Measurements from ENCODE around the gene MCRIP1.

MCRIP1 gene

GRCh38 chr17:81867170-81867990 lies 34.3 kb upstream of the MCRIP1 start:
- Histone ChIP-seq H3K36me3 (ENCODE audit: control insufficient read depth, insufficient read depth, low read length) (peaks cover 34% of the 10 kb centered on the region), H3K27me3 (ENCODE audit: control insufficient read depth, insufficient read depth, low read length) (no peaks in the 10 kb centered on the region), H3K9ac (ENCODE audit: low read depth, low read length) (peak overlapping the region; percentile 54), H3K4me1 (ENCODE audit: control insufficient read depth, insufficient read depth, low read length) (no peaks in the 10 kb centered on the region), H3K9me3 (ENCODE audit: control insufficient read depth, insufficient read depth, low read length) (no peaks in the 10 kb centered on the region), H3K4me3 (ENCODE audit: low read depth, low read length) (no peak overlapping the region)

DNA sequence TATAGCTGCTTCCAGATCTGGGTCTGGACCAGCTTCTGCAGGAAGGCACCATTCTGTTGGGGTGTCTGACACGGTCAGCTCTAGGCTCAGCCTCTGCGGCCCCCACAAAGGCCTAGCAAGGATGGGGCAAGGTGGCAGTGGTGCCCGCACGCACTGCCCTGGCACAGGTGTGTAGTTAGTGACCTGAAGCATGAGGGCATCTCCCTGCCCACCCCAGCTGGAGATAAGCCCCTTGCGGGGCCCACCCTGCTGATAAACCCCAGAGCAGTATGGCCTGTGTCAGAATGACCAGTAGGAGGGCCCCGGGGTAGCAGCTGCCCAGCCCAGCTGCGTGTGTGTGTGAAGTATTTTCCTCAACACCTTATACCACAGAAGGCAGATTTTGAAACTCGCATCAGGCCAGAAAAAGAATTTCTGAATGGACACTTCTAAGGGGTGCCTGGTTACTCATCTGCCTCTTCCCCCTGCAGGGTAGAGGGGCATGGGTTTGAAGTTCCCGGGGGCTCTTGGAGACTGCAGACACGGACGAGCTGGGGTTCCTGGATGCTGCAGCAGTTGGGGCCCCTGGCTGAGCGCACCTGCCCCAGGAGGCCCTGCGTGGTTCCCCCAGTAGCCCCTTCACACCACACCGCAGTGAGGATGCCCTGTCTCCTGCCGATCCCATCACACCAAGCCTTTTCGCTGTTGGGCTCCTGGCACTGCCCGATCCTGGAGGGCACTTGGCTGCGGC lies 33.5 kb upstream of the MCRIP1 start:
- Histone ChIP-seq H3K9me3 (ENCODE audit: control insufficient read depth, insufficient read depth, low read length) (no peaks in the 10 kb centered on the region), H3K27me3 (ENCODE audit: control insufficient read depth, insufficient read depth, low read length) (no peaks in the 10 kb centered on the region), H3K9ac (ENCODE audit: low read depth, low read length) (peak overlapping the region; percentile 54), H3K4me3 (ENCODE audit: low read depth, low read length) (no peak overlapping the region), H3K4me1 (ENCODE audit: control insufficient read depth, insufficient read depth, low read length) (no peaks in the 10 kb centered on the region), H3K36me3 (ENCODE audit: control insufficient read depth, insufficient read depth, low read length) (peaks cover 34% of the 10 kb centered on the region)

DNA sequence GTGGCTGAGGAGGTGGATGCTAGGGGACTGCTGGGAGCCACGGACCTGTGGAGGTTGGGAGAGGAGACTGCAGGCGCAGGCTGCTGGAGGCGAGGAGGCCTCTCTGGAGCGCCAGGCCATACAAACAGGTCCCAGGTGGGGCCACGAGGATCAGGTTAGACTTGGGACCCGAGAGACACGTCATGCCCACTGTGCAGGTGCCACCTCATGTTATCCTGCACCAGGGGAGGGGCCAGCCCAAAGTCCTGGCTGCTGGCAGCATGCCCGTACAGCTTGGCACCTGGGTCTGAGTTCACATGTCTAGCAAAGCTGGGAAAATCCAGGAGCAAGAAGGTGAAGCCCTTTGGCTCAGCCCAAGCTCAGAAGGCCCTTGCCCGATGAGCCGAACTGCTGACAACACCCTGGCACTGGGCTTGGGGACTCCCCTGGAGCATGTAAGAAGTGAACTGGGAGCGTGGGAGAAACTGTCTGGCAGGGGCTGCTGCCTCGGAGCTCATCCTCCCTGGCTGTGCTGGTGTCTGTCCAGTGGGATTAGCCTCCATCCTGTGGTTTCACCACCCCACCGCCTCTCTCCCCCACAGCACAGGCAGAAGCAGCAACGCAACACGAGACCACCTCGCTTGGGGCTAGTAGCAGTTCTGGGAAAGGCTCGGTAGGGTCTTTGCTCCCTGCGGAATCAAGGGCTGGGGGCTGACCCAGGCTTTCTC lies 32.8 kb upstream of the MCRIP1 start:
- Histone ChIP-seq H3K9ac (ENCODE audit: low read depth, low read length) (no peak overlapping the region), H3K36me3 (ENCODE audit: control insufficient read depth, insufficient read depth, low read length) (peaks cover 34% of the 10 kb centered on the region), H3K4me1 (ENCODE audit: control insufficient read depth, insufficient read depth, low read length) (no peaks in the 10 kb centered on the region), H3K9me3 (ENCODE audit: control insufficient read depth, insufficient read depth, low read length) (no peaks in the 10 kb centered on the region), H3K27me3 (ENCODE audit: control insufficient read depth, insufficient read depth, low read length) (no peaks in the 10 kb centered on the region), H3K4me3 (ENCODE audit: low read depth, low read length) (no peak overlapping the region)

DNA sequence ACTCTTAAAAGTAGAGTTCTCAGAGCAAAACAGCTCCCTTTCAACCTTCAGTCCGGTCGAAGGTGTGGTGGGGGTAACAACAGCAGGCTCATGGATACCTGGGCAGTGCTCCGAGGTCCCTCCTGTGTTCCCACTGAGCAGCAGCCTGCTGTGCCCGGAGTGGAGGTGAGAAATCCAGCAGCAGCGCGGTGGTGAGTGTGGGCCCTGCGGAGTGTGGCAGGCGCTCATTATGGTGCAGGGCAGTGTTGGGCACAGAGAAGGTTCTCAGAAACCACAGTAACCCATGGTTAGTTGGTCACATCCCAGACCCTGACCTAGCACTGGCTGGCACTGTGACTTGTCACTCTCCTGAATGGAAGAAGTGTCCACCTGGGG lies 32.3 kb upstream of the MCRIP1 start:
- no peak overlapping the region for H3K9ac ChIP-seq (ENCODE audit: low read depth, low read length)
- peaks cover 34% of the 10 kb centered on the region for H3K36me3 ChIP-seq (ENCODE audit: control insufficient read depth, insufficient read depth, low read length)
- no peaks in the 10 kb centered on the region for H3K9me3 ChIP-seq (ENCODE audit: control insufficient read depth, insufficient read depth, low read length)
- H3K4me1 ChIP-seq (ENCODE audit: control insufficient read depth, insufficient read depth, low read length) = no peaks in the 10 kb centered on the region
- no peak overlapping the region for H3K4me3 ChIP-seq (ENCODE audit: low read depth, low read length)
- no peaks in the 10 kb centered on the region for H3K27me3 ChIP-seq (ENCODE audit: control insufficient read depth, insufficient read depth, low read length)

DNA sequence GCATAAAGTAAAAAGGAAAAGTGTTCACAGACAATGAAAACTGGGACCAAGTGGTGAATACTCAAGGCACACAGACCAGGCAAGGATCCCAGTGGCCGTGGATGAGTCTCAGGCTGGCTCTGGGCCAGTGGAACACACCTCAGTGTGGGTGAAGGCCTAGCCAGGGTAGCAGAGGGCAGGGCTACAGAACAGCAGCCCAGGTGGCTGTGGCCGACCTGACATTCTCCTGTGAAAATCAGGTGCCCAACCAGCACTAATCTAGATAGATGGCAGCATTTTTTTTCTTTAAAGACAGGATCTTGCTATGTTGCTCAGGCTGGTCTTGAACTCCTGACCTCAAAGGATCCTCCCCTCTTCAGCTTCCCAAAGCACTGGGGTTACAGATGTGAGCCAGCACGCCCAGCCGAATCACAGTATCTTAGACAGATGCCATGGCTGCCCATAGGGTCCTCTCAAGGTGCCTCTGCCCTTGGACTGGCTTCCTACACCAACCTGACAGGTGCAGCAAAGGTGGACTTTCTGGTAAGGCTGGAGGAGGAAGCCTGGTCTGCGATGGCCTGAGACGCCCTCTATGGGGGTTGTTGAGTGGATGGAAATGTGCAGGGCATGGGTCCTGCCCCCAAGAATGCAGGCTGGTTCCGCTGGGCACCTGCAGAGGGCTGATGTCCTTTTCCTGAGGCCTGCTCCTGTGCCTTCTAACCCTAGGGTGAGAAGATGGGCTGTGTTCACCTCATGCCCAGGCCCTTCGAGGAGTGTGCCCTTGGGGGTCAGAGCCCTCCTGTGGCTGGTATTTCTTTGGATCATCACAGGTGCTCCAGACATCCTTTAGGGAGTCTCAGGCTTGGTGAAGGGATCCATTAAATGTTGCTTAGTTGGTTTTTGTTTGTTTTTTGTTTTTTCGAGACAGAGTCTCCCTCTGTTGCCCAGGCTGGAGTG lies 31.0 kb upstream of the MCRIP1 start:
- Histone ChIP-seq H3K9ac (ENCODE audit: low read depth, low read length) (no peak overlapping the region), H3K27me3 (ENCODE audit: control insufficient read depth, insufficient read depth, low read length) (no peaks in the 10 kb centered on the region), H3K36me3 (ENCODE audit: control insufficient read depth, insufficient read depth, low read length) (peaks cover 35% of the 10 kb centered on the region), H3K4me1 (ENCODE audit: control insufficient read depth, insufficient read depth, low read length) (peaks cover 5% of the 10 kb centered on the region), H3K9me3 (ENCODE audit: control insufficient read depth, insufficient read depth, low read length) (no peaks in the 10 kb centered on the region), H3K4me3 (ENCODE audit: low read depth, low read length) (no peak overlapping the region)

- H3K9me3 ChIP-seq (ENCODE audit: control insufficient read depth, insufficient read depth, low read length) = no peaks in the 10 kb centered on the region
- no peaks in the 10 kb centered on the region for H3K27me3 ChIP-seq (ENCODE audit: control insufficient read depth, insufficient read depth, low read length)
- H3K4me3 ChIP-seq (ENCODE audit: low read depth, low read length) = peak overlapping the region; percentile 15
- peaks cover 37% of the 10 kb centered on the region for H3K36me3 ChIP-seq (ENCODE audit: control insufficient read depth, insufficient read depth, low read length)
- no peak overlapping the region for H3K9ac ChIP-seq (ENCODE audit: low read depth, low read length)
- H3K4me1 ChIP-seq (ENCODE audit: control insufficient read depth, insufficient read depth, low read length) = peaks cover 5% of the 10 kb centered on the region
Measured at GRCh38 chr17:81863123-81863675, 30.1 kb upstream of the MCRIP1 start.

DNA sequence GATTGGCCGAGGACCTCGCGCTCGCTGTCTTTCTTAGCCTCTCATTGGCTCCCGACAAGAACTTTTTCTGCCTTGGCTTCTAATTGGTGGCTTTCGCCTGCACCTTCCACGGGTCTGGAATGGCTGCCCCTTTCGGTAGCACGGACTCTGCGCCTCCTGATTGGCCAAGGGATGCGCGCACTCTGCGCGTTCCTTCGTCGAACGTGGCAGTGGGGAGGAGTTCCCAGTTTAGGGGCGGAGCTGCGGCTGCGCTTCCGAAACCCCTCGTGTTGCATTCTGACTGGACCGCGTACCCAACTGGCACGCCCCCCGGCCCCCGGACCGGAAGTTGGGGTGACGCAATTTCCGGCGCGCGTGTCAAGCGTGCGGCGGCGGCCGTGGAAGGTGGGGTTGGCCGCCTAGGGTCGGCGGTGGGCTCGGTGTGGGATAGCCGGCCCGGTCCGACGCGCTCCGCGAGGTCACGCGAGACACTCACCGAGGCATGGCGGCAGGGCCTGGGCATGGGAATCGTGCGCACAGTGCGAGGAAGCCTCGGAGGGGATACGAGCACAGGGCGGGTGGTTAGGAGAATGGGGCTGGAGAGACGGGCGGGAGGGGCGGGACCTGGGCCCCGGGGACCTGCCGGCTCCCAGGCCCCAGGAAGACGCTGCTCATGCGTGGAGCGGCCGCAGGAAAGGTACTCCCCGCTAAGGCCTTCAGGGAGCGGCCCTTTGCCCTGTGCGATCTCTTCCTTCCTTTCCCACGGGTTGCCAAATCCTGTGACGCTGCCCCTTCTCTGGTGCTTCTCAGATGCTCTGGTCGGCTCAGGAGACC lies 27.9 kb upstream of the MCRIP1 start:
- peaks cover 5% of the 10 kb centered on the region for H3K4me1 ChIP-seq (ENCODE audit: control insufficient read depth, insufficient read depth, low read length)
- H3K9ac ChIP-seq (ENCODE audit: low read depth, low read length) = peak overlapping the region; percentile 97
- H3K36me3 ChIP-seq (ENCODE audit: control insufficient read depth, insufficient read depth, low read length) = peaks cover 37% of the 10 kb centered on the region
- peak overlapping the region; percentile 88 for H3K4me3 ChIP-seq (ENCODE audit: low read depth, low read length)
- H3K27me3 ChIP-seq (ENCODE audit: control insufficient read depth, insufficient read depth, low read length) = no peaks in the 10 kb centered on the region
- no peaks in the 10 kb centered on the region for H3K9me3 ChIP-seq (ENCODE audit: control insufficient read depth, insufficient read depth, low read length)

DNA sequence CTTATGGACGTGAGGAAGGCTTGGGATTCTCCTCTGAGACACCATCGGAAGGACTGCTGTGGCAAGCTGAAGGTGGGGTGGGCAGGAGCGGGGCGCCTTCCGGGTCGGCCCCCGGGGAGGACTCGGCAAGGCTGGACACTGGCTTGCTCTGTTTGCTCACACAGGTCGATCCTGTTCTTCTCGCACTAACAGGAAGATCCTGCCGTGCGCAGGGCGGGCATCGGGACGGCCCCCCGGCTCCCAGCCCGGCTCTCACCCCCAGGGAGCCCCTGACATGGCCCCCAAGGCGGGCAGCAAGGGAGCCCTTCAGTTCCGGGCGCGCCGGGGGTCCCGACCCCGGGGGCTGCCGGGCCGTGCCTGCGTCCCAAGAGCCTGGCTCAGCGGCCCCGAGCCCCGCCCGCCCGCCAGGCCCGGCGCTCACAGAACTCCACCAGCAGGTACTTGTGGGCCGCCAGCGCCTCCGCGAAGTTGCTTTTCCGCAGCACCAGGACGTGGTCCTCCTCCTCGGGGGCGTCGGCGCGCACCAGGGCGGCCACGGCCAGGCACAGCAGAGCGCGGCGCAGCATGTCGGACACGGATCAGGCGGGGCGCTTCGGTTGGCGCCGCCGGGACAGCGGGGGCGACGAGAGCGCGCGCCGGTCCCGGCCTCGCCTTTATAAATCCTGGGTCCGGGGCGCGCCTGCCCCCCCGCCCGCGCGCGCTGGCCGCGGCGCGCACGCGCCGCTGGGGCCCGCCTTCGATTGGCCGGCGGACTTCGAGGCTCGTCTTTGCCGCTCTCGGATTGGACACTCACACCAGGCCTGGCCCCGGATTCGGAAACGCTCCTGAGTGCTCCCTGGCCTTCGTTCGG lies 27.0 kb upstream of the MCRIP1 start, which contains the start of gene P4HB:
TSS of gene P4HB (minus strand) at position 630 of the 850 bp plus-strand sequence. CDS start at position 566, 64 bp downstream.
- Histone ChIP-seq H3K36me3 (ENCODE audit: control insufficient read depth, insufficient read depth, low read length) (peaks cover 38% of the 10 kb centered on the region), H3K4me3 (ENCODE audit: low read depth, low read length) (peak within 1 kb of the TSS; percentile 88), H3K9ac (ENCODE audit: low read depth, low read length) (peak within 1 kb of the TSS; percentile 97)

GRCh38 chr17:81858967-81859905 lies 26.1 kb upstream of the MCRIP1 start:
- peak overlapping the region; percentile 61 for H3K4me3 ChIP-seq (ENCODE audit: low read depth, low read length)
- H3K36me3 ChIP-seq (ENCODE audit: control insufficient read depth, insufficient read depth, low read length) = peaks cover 44% of the 10 kb centered on the region
- peak overlapping the region; percentile 87 for H3K9ac ChIP-seq (ENCODE audit: low read depth, low read length)
- peaks cover 5% of the 10 kb centered on the region for H3K4me1 ChIP-seq (ENCODE audit: control insufficient read depth, insufficient read depth, low read length)
- H3K9me3 ChIP-seq (ENCODE audit: control insufficient read depth, insufficient read depth, low read length) = no peaks in the 10 kb centered on the region
- H3K27me3 ChIP-seq (ENCODE audit: control insufficient read depth, insufficient read depth, low read length) = no peaks in the 10 kb centered on the region

More for the DNA sequence above, 27.0 kb upstream of the MCRIP1 start, which contains the start of gene P4HB:
- Histone ChIP-seq H3K9me3 (ENCODE audit: control insufficient read depth, insufficient read depth, low read length) (no peaks in the 10 kb centered on the region), H3K27me3 (ENCODE audit: control insufficient read depth, insufficient read depth, low read length) (no peaks in the 10 kb centered on the region), H3K4me1 (ENCODE audit: control insufficient read depth, insufficient read depth, low read length) (peaks cover 5% of the 10 kb centered on the region)
